Activated effector memory CD4-positive, alpha-beta T cell treated with anti-CD3 and anti-CD28 coated beads, Interleukin-2, amount 50 U/mL, for 16 hours (primary cell): ENCODE data around the gene C20orf144.
"Not testable (repeated sequence)": the region's sequence is repeated elsewhere in the genome, so short reads cannot be mapped to it uniquely, and the experiment has no call there.

Source experiments
- DNase-seq: peaks from one replicate; pipeline ENCODE4 v3.0.0-alpha.2; 2020

Gene C20orf144

DNA sequence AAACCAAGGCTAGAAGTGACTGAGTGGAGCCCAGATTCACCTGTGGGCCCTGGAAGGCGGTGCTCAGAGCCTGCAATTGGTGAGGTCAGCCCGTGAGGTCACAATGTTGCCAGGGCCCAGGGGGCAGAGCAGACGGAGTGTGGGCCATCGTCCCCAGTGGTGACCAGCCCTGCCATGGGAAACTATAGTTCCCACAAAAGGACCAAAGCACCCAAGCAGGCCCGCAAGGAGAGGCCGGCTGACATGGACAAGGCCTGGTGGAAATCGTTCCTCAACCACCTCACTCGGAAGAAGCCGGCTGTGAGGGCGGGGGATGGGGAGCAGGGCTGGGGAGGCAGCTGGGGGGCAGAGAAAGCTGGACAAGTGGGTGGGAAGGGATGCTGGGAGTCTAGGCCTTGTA is at the start of gene C20orf144:
Gene C20orf144 (plus strand): TSS at position 156 of the 400 bp plus-strand sequence. CDS start 19 bp downstream, at position 175.
- DNase-seq = no peak

DNA sequence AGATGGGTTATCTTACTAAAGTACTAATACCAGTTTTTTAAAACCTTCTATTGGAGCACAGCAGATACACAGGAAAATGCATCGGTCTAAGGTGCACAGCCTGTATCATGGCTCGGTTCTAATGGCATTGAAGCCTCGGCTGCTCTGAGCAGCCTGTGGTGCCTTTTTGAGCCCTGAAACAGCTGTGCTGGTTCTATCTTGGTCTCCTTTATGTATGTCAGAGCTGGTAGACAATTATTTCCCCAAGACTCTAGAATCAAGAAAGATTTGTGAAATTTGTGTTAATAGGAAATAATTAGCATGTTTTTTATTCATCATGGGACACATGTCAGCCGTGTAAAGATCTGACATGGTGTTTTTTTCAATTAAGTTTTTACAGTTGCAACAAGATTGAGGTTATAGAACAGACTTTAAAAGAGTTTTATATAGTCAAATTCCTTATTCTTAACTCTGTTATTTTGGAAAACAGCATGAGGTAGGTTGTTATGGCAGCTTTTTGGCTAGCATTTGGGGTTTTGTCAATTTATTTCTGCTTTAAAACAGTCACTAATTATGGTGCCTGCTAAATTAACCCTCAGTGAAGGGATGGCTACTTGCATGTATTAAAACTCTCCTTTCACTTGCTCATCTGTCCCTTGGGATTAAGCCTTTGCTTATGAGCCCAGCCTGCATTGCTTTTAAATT is 40.3 kb upstream of the C20orf144 start:
- no peak for DNase-seq

DNA sequence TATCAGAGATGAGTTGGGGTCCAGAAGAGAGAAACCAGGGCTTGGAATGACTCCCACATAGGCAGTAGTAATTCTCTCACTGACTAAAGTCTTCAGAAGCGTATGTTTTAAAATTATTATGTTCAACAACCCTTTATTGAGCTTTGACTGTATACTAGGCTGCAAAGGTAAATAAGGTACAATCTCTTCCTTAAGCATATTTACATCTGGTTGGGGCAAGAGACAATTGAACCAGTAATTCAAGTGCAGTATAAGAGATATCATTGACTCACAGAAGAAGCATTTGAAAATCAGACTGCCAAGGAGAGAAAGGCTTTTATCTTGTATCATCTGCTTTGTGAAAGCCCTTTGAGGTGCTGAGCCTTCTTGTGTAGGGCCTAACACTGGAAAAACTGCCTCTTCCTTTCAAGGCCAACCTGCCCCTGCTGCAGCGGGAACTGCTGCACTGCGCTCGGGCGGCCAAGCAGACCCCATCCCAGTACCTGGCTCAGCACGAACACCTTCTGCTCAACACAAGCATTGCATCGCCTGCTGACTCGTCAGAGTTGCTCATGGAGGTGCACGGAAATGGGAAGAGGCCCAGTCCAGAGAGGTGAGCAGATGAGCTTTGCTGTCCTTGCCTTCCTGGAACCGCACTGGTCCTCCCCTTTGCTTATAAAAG is 39.3 kb upstream of the C20orf144 start:
- DNase-seq = no peak

DNA sequence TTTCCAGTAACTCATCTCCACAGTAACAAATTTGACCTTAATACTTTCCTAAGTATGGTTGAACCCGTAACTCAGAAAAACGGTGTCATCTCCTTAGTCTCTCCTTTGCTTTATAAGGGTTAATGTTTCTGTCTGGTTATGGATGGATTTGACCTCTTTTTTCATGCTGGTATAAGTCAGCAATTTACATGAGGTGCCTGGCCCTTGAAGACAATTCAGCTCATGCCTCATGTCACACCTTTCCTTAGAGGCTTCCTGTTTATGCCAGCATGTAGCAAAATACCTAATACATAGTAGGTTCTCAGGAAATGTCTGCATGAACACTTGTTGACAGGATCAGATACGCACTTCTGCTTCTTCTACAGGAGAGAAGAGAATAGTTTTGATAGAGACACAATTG is 37.7 kb upstream of the C20orf144 start:
- DNase-seq = no peak

DNA sequence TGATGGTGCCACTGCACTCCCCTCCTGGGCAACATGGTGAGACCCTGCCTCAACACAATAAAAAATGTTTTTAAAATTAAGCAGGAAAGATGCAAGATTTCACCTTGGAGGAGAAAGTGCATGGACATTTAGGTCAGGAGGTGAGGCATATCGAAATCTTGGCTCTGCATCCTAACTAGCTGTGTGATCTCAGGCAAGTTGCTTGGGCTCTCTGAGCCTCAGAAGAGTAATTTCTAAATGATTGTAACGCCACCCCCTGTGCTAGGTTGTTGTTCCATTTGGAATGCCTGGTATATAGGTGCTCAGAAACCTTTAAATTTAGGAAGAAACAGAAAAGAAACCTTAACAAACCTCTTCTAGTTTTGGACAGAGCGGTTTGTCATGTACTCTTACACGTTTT is 35.9 kb upstream of the C20orf144 start:
- DNase-seq = no peak

DNA sequence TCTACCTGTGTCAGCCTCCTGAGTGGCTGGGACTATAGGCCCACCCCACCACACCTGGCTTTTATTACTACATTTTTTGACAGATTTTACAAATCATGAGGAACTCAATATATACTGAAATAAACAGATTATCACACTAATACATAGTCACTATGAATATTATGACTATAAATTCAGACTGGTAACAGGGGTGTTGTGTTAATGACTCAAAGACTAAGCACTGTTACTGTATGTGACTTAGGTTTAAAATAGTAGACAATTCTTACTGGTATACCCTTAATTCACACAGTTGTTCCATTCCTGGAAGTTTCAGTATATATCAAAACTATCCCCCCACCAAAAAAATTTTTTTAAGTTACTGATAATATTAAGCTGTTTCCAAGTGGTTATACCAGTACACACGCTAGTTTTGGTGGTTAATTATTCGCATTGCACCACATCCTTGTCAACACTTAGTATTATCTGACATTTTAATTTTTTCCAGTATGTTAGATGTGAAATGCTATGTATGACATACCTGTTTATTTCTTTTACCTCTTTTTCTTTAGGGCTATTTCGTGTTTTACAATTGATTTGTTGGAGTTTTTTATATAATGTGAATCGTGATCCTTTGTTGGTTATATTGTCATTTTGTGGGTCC is 34.4 kb upstream of the C20orf144 start:
- no peak for DNase-seq

DNA sequence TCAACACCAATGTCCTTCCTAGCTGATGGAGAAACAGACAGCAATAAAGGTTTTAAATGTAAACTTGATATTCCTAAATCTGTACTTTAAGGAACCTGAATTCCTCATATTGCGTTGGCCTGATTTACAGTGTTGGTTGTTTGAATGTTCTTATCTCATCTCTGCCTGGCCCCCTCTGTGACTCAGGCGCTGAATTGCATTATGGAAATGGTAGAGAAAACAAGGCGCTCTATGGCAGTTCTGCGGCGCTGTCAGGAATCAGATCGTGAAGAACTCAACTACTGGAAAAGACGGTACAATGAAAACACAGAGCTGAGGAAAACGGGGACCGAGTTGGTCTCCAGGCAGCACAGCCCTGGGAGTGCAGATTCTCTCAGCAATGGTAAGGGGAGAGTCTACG is 32.6 kb upstream of the C20orf144 start:
- no peak for DNase-seq

DNA sequence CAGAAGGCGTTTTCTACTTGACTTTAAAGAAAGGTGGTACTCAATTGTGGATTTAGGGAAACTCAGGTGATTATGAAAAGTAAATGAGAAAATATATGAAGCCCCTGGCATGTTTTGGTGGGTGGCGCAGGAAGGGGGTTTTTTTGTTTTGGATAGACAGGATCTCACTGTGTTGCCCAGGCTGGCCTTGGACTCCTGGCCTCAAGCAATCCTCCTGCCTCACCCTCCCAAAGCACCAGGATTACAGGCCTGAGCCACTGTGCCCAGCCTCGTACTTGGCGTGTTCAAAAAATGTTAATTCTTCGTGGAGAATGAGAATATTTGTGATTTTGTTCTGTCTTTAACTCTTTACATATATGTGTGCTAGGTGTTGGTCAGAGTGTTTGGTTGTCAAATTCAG is 32.1 kb upstream of the C20orf144 start:
- no peak for DNase-seq

DNA sequence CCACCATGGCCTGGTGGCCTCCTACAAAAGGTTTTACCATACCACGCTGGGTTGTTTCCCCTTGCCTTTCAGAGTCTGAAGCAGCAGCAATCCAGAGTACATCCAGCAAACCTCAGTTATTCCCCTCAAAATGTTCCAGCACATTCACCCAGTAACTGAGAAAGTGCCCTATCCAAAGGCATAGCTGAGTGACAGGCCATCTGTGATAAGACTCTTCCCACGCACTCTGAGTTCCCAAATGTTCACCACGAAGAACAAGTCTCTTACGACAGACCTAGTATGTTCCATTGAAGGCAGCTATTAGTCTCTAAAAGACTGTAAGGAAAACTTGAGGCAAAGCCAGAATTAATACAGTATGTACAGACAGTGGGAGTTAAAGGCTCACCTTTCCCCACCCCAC is 31.6 kb upstream of the C20orf144 start:
- DNase-seq = no peak

DNA sequence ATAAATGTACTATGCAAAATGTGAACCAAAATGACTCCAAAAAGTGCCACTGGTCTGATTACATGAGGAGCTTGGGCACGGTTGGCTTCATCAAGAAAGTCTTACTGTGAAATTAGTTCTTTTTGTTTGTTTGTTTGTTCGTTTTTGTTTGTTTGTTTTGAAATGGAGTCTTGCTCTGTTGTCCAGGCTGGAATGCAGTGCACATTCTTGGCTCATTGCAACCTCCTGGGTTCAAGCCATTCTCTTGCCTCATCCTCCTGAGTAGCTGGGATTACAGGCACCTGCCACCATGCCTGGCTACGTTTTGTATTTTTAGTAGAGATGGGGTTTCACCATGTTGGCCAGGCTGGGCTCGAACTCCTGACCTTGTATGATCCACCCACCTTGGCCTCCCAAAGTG is 30.2 kb upstream of the C20orf144 start:
- DNase-seq = not testable (repeated sequence)

DNA sequence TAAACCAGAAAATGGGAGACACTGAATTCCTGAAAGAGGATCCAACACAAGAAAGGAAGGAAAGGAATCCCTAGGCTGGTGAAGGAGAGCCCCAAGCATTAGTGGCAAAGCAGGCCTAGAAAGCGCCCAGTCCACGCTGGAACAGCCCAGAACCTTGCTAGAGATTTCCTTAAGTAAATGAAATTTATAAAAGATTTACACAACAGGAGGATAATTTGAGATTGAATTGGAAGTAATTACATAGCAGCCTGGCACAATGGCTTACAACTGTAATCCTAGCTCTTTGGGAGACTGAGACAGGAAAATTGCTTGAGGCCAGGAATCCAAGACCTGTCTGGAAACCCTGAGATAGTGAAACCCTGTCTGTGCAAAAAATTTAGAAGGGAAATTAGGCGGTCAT is 26.8 kb upstream of the C20orf144 start:
- no peak for DNase-seq

DNA sequence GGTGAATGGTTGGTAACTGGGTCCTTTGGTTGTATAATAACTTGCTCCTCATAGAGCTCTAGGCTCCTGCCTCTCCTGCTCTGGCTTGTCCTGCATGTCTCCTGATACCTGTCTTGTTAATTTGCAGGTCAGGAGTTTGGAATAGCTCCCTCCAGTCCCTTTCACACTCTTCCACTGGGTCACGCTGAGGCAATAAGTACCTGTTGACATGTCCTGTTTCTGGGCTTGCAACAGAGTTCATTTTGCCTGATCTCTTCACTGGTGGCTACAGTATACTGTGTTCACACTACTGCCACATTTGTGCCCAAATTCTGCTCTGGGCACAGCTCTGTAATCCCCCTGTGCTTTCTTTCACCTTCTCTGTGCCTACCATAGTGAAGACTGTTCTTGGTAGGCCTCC is 25.4 kb upstream of the C20orf144 start:
- DNase-seq = no peak

DNA sequence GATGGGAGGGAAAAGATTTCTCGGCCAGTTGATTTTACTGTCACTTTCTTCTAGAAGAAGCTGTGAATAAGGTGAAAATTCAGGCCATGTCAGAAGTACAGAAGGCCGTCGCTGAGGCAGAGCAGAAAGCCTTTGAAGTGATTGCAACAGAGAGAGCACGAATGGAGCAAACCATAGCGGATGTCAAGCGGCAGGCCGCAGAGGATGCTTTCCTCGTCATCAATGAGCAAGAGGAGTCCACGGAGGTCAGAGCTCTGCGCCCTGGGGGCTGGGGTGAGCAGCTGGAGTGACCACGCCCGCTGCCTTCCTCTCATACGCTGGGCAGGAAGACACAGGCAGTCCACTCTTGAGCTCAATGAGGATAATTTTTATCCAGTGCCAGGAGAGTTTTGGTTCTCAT is 21.8 kb upstream of the C20orf144 start:
- no peak for DNase-seq

DNA sequence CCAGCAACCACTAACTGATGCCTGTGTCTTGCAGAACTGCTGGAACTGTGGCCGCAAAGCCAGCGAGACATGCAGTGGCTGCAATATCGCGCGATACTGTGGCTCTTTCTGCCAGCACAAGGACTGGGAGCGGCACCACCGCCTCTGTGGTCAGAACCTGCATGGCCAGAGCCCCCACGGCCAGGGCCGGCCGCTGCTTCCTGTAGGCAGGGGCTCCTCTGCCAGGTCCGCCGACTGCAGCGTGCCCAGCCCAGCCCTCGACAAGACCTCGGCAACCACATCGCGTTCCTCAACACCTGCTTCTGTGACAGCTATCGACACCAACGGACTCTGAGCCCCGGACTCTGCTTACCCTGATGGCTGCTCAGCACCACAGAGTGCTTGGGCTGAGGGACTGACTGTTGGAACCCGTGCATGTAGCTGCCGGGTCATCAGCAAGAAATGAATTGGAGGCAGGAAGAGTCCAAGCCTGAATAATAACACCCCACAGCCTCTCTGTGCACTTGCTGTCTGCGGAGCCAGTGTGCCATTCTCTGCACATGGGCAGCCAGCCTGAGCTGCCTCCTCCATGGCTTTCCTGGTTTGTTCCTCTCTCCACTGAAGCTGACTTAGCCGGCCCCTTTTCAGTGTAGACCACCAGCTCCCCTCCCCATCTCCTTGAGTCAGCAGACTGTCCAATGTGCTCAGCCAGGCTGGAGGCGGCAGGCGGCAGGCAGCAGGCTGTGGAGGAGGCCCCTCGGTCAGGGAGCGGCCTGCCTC is 17.6 kb upstream of the C20orf144 start:
- no peak for DNase-seq

DNA sequence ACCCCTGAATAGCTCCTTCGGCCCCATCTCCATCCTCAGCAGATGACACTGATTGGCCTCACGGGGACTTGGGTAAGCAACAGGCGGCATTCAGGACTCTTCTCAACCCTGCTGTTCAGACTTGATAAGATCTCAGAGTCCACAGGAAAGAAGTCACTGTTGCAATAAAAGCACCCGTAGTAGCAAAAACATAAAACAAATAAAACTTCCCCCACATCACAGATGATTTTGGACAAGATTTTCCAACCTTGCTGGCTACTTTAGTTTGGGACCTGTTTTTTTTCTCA is 17.1 kb upstream of the C20orf144 start:
- no peak for DNase-seq

DNA sequence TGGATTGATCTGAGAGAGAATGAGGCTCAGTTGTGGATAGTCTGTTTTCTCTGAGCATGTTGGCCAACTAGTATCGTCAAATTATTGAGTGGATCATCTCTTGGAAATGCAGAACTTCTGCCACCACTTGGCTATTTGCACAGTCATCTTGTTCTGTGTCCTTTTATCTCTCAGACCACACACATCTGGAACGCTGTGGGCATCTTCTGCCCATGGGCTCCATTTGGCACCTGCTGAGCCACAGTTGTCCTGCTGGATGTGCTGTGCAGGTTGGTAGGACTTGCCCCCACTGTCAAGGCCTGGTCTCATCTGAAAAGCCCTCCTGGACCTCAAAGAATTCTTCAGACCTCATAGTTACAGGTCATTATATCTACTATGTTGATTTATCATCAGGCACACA is 16.7 kb upstream of the C20orf144 start:
- no peak for DNase-seq

DNA sequence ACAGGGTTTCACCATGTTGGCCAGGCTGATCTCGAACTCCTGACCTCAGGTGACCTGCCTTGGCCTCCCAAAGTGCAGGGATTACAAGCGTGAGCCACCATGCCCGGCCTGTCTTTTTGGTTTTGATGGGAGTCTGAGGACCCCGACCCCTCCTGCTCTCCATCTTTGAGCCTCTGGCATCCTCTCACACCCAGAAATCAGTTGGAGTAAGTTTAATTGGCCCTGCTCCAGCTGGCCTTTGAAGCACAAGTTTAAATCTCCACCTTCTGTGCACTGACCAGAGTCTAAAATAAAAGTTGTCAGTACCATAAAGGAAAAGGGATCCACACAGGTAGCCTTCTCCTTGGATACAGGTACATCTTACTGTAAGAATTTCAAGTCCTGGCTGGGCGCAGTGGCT is 15.9 kb upstream of the C20orf144 start:
- no peak for DNase-seq

DNA sequence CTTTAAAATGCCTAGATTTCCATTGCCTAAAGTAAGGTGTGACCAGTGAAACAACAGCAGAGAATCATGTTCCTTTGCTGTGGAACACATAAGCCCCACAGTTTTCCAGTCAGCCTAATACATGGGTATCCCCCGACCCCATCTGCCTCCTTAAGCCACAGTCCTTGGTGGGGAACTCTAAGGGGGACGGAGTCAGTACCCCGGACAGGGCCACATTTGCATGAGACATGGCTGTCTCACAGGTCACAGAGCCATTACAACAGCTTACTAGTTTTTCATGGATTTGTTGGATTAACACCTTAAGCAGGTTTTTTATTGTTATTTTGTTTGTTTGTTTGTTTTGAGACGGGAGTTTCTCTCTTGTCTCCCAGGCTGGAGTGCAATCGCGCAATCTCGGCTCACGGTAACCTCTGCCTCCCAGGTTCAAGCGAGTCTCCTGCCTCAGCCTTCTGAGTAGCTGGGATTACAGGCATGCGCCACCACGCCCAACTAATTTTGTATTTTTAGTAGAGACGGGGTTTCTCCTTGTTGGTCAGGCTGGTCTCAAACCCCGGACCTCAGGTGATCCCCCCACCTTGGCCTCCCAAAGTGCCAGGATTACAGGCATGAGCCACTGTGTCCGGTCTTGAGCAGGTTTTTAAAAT is 15.0 kb upstream of the C20orf144 start:
- DNase-seq = not testable (repeated sequence)

DNA sequence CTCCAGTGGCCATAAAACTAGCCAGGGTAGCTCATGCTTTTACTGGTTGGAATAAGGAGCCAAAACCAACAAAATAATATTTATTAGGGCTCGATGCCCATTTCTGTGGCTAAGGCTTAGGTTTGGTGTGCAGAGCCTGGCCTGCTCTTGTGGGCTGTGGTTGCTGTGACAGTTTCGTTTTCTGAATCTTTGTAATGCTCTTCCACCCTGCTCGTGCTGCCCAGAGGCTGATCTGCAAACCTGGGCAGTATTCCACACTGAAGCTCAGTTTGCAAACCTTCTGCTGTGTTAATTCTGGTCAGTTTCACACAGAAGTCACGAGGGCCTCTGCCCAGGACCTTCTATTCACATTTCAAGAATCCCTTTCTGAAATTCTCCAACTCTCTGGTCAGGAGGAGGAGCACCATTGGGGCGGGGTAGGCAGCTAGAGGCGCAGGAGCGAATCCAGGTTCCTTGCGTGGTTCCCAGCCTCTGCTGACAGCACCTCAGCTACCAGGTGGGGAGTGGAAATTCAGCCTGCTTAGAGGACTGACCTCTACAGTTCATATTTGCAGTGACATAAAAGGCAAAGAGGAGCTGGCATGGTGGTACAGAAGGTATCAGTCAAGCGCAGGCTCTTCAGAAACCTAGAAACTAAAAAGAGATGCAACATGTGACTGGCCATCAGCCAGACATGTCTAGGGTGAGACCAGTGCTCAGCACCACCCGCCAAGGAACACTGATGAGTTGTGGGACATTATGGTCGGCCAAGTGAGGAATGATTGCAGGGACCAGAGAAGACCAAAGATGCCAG is 14.3 kb upstream of the C20orf144 start:
- no peak for DNase-seq

DNA sequence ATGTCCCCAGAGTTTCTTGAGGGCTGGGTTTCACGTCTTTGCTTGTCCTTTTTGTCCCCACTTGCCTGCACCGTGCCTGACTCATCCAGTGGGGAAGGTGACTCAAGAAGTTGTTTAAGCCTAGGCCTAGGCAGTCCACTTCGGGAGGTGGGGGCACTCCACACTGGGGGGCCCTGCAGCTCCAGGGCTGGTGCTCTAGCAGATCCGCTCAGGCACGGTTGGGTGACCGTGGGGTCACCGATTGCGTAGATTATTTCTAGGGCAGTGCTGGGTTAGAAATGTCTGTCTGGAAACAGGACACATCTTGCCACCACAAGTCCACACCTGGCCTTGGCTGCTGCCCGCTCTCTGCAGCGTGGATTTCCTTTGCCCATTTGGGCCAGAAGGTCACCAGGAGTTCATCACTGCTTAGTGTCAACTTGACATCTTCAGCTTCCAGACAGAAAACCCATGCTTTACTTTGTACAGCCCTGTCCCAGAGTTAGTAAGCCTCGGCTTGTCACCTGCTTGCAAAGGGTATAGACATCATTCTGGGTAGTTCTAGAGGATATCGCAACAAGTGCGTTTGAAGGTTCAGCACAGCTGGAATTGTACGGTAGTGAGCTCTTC is 13.6 kb upstream of the C20orf144 start:
- no peak for DNase-seq

DNA sequence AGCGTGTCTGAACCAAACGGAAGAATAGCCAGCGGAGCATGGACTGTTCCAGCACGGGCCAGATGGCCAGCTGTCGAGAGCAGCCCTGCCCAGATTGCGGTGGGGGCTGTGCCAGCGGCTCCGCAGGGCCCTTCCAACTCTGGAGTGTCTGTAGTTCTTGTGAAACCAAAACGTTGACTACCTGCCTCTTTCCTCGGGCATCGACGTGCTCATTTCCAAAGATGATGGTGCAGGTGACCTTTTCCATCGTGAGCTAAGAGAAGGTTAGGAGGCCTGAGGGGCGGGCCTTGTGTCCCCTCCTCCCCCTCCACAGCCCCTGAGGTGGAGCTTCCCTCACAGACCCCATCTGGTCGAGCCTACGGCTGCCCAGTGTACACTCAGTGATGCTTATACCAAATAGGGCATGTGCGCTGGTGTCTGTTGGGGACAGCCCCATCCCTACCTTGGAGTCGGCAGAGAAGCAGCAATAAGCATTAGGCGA is 12.9 kb upstream of the C20orf144 start:
- DNase-seq = no peak
